Aorta (tissue), 5 donors: Measurements from ENCODE around the gene CROT. TPM values are rescaled to one million over a fixed set of nuclear protein-coding genes. Genes with fewer than 3 reads are reported as not detected.

Source experiments
- ATAC-seq: fragments of 200-7000 bp; cut with Tn5 transposase; one replicate; pipeline ENCODE4 v1.9.1; 2022; ENCODE audit warnings: moderate library complexity; ENCODE audit not compliant: low FRiP score
- DNase-seq, 2 donors: peaks; one replicate each; pipeline ENCODE4 v3.0.0-alpha.2; 2020
- H3K27ac ChIP-seq, 2 donors: one replicate each; pipeline ENCODE4 v1.5.1; 2013; ENCODE audit warnings: low read length in 2 of 2, mild to moderate bottlenecking in 2 of 2, moderate library complexity in 2 of 2, control low read depth in 1 of 2, inconsistent platforms in 1 of 2, low read depth in 1 of 2
- H3K27me3 ChIP-seq, 2 donors: one replicate each; pipeline ENCODE4 v1.6.1; 2013; ENCODE audit warnings: control low read depth in 1 of 2, low read length in 1 of 2, mild to moderate bottlenecking in 1 of 2, moderate library complexity in 1 of 2; ENCODE audit not compliant: insufficient read depth in 2 of 2, control insufficient read depth in 1 of 2
- H3K36me3 ChIP-seq, 2 donors: one replicate each; pipeline ENCODE4 v1.6.1; 2013; ENCODE audit warnings: control low read depth in 1 of 2, low read length in 1 of 2, mild to moderate bottlenecking in 1 of 2; ENCODE audit not compliant: insufficient read depth in 2 of 2, control insufficient read depth in 1 of 2
- H3K4me1 ChIP-seq, 2 donors: one replicate each; pipeline ENCODE4 v1.6.1; 2013; ENCODE audit warnings: low read length in 2 of 2, control low read depth in 1 of 2, mild to moderate bottlenecking in 1 of 2, moderate library complexity in 1 of 2; ENCODE audit not compliant: insufficient read depth in 2 of 2, control insufficient read depth in 1 of 2
- H3K4me3 ChIP-seq, 2 donors: one replicate each; pipeline ENCODE4 v1.5.1; 2013; ENCODE audit warnings: low read length in 2 of 2, control low read depth in 1 of 2, mild to moderate bottlenecking in 1 of 2
- H3K9me3 ChIP-seq: one replicate; pipeline ENCODE4 v1.6.1; 2013; ENCODE audit warnings: mild to moderate bottlenecking, low read length; ENCODE audit not compliant: control insufficient read depth
- WGBS, 2 donors: extraction: QIAGEN DNeasy Blood & Tissue Kit; methylation state at CpG; one replicate each; pipeline ENCODE4 v1.1.7; 2013; 5-methylcytosine and 5-hydroxymethylcytosine counted together
- intact Hi-C, 2 donors: fragments of 100-400 bp; cut with DNase I; formaldehyde crosslinking; loops; one replicate each; pipeline versions ENCODE4 v1.14.2 to v1.15.0; 2022
- polyA plus RNA-seq, 2 donors: library from polyadenylated mRNA; stranded (reverse); fragments of 200-250 nt; gene quantifications; one replicate each; pipeline ENCODE4 v1.2.3, GENCODE V29; 2013
- total RNA-seq, 2 donors: library from RNA; stranded (reverse); fragmentation: NEBNext Ultra II Directional; extraction: Animal tissue kit (Norgen Biotek cat#: 25700); gene quantifications; one replicate each; pipeline ENCODE4 v1.2.1, GENCODE V29; 2021
- donor health status: healthy with polysubstance abuse.
- donor health status: Bipolar disorder and iron deficiency.
- donor health status: DM: no; HTN: no; CAD: no.
- donor health status: DM: no; HTN: no; CAD: no.
- donor health status: DM: yes; HTN: yes; CAD: no.

Gene CROT
- total and polyA plus RNA-seq, 4 donors, result 11.0 to 19.5 (median 14.0) TPM

DNA sequence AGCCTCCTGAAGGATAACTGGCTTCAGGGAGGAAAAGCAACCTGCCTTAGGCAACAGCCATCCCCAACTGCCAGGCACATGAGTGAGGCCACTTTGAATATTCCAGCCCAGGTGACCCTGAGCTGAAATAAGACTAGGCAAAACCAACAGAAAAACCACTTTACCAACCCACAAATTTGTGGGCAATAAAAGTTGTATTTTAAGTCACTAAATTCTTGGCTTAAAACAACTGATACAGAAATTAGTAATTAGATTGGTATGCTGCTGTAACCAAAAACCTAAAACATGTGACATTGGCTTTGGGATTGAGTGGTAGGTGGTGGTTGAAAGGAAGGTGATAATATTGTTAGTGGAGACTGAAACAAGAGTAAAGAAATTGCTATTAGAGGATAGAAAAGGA, 90.1 kb downstream of the CROT start:
- intact Hi-C loops, result no loop called here
- H3K4me3 ChIP-seq, result no peak overlapping the region
- H3K4me1 ChIP-seq, result peaks cover 2 to 4% of the 10 kb centered on the region in 2 donors
- no peaks in the 10 kb centered on the region for H3K9me3 ChIP-seq
- no peak overlapping the region for H3K27ac ChIP-seq
- no peak for ATAC-seq
- no peaks in the 10 kb centered on the region for H3K27me3 ChIP-seq
- peaks cover 0 to 5% of the 10 kb centered on the region in 2 donors for H3K36me3 ChIP-seq
- DNase-seq, result no peak

DNA sequence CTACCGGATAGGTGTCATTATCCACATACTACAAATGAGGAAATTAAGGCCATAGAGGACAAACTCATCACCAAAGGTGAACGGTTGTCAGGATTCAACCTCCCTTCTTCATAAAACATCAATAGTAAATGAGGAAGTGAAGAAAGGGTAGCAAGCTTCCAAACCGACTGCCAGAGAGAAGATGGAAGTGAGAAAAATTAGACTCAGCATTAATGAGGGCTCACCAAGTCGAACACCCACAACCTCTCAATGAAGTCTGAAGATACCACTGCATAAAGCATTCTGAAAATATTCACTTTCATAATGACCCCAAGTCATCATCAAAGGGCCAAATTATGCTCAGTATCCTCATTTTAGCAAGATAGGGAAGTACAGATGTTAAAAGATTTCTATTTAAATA, 100.4 kb downstream of the CROT start:
- ATAC-seq, result no peak

DNA sequence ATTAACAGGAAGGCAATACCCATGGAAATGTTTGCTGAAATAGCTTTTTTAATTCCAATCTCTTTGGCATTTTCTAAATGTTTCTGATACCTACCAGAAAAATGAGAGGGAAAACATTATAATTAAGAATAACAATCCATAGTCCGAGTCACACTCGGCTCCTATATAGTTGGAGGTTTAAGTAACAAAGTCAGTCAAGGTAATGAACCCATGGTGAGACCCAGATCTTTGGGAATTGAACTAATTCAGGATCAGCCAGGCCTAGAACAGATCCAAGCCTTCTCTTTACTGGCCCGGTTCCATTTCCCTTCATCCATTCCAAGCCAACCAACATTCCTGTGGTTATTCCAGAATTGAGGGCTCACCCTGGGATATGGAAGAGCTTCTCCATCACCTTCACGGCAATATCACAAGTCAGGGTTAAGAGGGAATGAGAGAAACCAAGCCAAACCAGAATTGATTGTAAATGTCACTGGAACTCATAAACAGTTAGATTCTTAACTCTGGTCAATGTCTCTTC, 101.7 kb downstream of the CROT start:
- Histone ChIP-seq H3K9me3 (no peaks in the 10 kb centered on the region), H3K4me1 (peaks cover 0 to 2% of the 10 kb centered on the region in 2 donors), H3K36me3 (peaks cover 0 to 3% of the 10 kb centered on the region in 2 donors), H3K27me3 (no peaks in the 10 kb centered on the region), H3K27ac (no peak overlapping the region), H3K4me3 (no peak overlapping the region)
- 78 to 82% methylated on average over 4 of the region's 4 CpGs for WGBS, 2 donors
- intact Hi-C loops, result no loop called here
- no peak for ATAC-seq
- no peak for DNase-seq

More for the DNA sequence above, 100.4 kb downstream of the CROT start:
- H3K36me3 ChIP-seq, result peaks cover 0 to 3% of the 10 kb centered on the region in 2 donors
- H3K9me3 ChIP-seq, result no peaks in the 10 kb centered on the region
- H3K27ac ChIP-seq, result no peak overlapping the region
- H3K4me3 ChIP-seq, result no peak overlapping the region
- WGBS, 2 donors, result 75 to 81% methylated on average over 4 of the region's 4 CpGs
- no peaks in the 10 kb centered on the region for H3K27me3 ChIP-seq
- peaks cover 0 to 2% of the 10 kb centered on the region in 2 donors for H3K4me1 ChIP-seq
- intact Hi-C loops, result no loop called here
- no peak for DNase-seq

DNA sequence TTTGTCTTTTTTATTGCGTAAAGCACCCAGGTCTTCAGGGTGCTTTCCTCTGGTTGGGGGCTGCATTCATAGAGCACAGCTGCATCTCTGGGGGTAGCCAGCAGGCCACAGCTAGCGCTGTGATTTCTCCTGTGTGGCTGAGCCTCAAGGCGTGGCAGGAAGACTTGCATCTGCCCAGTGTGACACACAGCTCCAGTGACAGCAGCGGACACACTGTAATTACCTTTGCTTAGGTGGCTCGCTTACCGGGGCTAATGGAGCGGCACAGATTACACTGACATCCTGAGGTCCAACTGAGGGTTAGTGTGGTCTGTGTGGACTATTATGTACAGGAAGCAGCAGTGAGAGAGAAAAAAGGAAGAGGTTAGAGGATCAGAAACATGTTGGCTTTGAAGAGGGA, 102.9 kb downstream of the CROT start:
- Histone ChIP-seq H3K27me3 (no peaks in the 10 kb centered on the region), H3K4me1 (peaks cover 0 to 2% of the 10 kb centered on the region in 2 donors), H3K4me3 (no peak overlapping the region), H3K27ac (no peak overlapping the region), H3K36me3 (no peaks in the 10 kb centered on the region), H3K9me3 (no peaks in the 10 kb centered on the region)
- ATAC-seq (no peak), DNase-seq (no peak)
- intact Hi-C loops, result no loop called here
- WGBS, 2 donors, result 79 to 82% methylated on average over 7 of the region's 7 CpGs

Other genes starting within 250 kb of the CROT start
- gene DMTF1, start 193.2 kb upstream of the CROT start, total RNA-seq, result 100 to 1,000 TPM in 1 of 2 donors, 10 to 100 TPM in 1; 87.2 to 135 TPM
- gene DMTF1, start 193.2 kb upstream of the CROT start, polyA plus RNA-seq, result 10 to 100 TPM; 18.7 to 59.0 TPM
- gene TMEM243, start 125.9 kb upstream of the CROT start, total RNA-seq, result 10 to 100 TPM; 25.3 to 37.7 TPM
- 10 to 100 TPM; 16.9 to 46.6 TPM for gene TMEM243, start 125.9 kb upstream of the CROT start, polyA plus RNA-seq
- 1 to 10 TPM; 3.1 to 7.4 TPM for gene ABCB4, start 130.0 kb downstream of the CROT start, total RNA-seq
- under 1 TPM; 0.43 to 0.63 TPM for gene ABCB4, start 130.0 kb downstream of the CROT start, polyA plus RNA-seq